HCT116 (cell line): ENCODE results near the gene CCDC126.
"Not testable (repeated sequence)": the region's sequence is repeated elsewhere in the genome, so short reads cannot be mapped to it uniquely, and the experiment has no call there.

Experiments
- TF ChIP-seq, protein P1 (sequence below), 3 experiments: fragments of 200-600 bp in 1 of 3; sonication (generic) in 1 of 3; IDR thresholded peaks in 2 of 3; conservative IDR thresholded peaks in 1 of 3; 2 replicates each; pipeline ENCODE4 v1.5.1; 2012 to 2017; ENCODE audit warnings: low read depth in 2 of 3, low read length in 2 of 3, antibody characterized with exemption in 1 of 3, borderline replicate concordance in 1 of 3, control low read depth in 1 of 3, mild to moderate bottlenecking in 1 of 3, mixed read lengths in 1 of 3, mixed run types in 1 of 3, moderate library complexity in 1 of 3; ENCODE audit not compliant: insufficient read depth in 1 of 3
- TF ChIP-seq, protein P2 (sequence below): IDR thresholded peaks from 2 replicates; pipeline ENCODE4 v1.6.1; 2012; ENCODE audit warnings: low read depth

DNA sequence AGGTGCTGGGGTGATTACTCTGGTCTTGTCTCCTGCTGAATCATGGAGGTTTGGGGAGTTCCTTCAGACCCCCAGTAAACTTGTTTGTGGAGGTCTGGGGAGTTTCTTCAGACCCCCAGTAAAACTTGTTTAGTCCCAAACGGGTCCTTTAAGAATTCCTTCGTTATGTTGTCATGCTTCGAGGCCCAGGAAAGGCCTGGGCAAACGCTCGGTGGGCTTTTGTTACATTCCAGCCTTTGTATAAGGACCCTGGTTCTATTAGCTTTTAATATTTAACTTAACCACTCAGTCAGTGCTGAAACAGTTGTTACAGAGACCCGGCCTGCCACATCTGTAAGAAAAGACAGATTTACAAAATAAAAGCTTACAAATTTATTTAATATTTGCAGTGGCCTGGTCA is 86.9 kb downstream of the CCDC126 start:
- TF ChIP-seq, protein P1, sequence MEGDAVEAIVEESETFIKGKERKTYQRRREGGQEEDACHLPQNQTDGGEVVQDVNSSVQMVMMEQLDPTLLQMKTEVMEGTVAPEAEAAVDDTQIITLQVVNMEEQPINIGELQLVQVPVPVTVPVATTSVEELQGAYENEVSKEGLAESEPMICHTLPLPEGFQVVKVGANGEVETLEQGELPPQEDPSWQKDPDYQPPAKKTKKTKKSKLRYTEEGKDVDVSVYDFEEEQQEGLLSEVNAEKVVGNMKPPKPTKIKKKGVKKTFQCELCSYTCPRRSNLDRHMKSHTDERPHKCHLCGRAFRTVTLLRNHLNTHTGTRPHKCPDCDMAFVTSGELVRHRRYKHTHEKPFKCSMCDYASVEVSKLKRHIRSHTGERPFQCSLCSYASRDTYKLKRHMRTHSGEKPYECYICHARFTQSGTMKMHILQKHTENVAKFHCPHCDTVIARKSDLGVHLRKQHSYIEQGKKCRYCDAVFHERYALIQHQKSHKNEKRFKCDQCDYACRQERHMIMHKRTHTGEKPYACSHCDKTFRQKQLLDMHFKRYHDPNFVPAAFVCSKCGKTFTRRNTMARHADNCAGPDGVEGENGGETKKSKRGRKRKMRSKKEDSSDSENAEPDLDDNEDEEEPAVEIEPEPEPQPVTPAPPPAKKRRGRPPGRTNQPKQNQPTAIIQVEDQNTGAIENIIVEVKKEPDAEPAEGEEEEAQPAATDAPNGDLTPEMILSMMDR (IDR thresholded peaks at IDR 0.05 in 2 of 3, conservative IDR thresholded peaks at IDR 0.05 in 1 of 3; ENCODE audit: borderline replicate concordance in 1 of 3, insufficient read depth in 1 of 3, low read depth in 2 of 3, low read length in 2 of 3), result not testable (repeated sequence)
- TF ChIP-seq, protein P2, sequence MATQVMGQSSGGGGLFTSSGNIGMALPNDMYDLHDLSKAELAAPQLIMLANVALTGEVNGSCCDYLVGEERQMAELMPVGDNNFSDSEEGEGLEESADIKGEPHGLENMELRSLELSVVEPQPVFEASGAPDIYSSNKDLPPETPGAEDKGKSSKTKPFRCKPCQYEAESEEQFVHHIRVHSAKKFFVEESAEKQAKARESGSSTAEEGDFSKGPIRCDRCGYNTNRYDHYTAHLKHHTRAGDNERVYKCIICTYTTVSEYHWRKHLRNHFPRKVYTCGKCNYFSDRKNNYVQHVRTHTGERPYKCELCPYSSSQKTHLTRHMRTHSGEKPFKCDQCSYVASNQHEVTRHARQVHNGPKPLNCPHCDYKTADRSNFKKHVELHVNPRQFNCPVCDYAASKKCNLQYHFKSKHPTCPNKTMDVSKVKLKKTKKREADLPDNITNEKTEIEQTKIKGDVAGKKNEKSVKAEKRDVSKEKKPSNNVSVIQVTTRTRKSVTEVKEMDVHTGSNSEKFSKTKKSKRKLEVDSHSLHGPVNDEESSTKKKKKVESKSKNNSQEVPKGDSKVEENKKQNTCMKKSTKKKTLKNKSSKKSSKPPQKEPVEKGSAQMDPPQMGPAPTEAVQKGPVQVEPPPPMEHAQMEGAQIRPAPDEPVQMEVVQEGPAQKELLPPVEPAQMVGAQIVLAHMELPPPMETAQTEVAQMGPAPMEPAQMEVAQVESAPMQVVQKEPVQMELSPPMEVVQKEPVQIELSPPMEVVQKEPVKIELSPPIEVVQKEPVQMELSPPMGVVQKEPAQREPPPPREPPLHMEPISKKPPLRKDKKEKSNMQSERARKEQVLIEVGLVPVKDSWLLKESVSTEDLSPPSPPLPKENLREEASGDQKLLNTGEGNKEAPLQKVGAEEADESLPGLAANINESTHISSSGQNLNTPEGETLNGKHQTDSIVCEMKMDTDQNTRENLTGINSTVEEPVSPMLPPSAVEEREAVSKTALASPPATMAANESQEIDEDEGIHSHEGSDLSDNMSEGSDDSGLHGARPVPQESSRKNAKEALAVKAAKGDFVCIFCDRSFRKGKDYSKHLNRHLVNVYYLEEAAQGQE, result not testable (repeated sequence)
